NCI-H187 (cell line): Measurements from ENCODE around the gene GLRX3.

Source experiments
- DNase-seq, 2 experiments: peaks; one replicate each; lab custom pipeline; 2025; lab: John Stamatoyannopoulos, UW

Gene GLRX3

GRCh38 chr10:130137659-130138478, 1.7 kb downstream of the GLRX3 start:
- DNase-seq: no peak

GRCh38 chr10:130138479-130138866, 2.3 kb downstream of the GLRX3 start:
- peak; percentile 33 to 35 for DNase-seq

- no peak for DNase-seq
Measured at GRCh38 chr10:130140425-130140824, 4.2 kb downstream of the GLRX3 start.

- no peak for DNase-seq
Measured at GRCh38 chr10:130141038-130141437, 4.8 kb downstream of the GLRX3 start.

GRCh38 chr10:130141460-130141859, 5.3 kb downstream of the GLRX3 start:
- no peak for DNase-seq

- no peak for DNase-seq
Measured at GRCh38 chr10:130141878-130142277, 5.7 kb downstream of the GLRX3 start.

GRCh38 chr10:130146042-130146441, 9.9 kb downstream of the GLRX3 start:
- no peak for DNase-seq

- DNase-seq: no peak
Measured at GRCh38 chr10:130159192-130159794, 23.1 kb downstream of the GLRX3 start.

- no peak for DNase-seq
Measured at GRCh38 chr10:130160775-130161174, 24.6 kb downstream of the GLRX3 start.

- no peak for DNase-seq
Measured at GRCh38 chr10:130161331-130161730, 25.1 kb downstream of the GLRX3 start.

- DNase-seq: no peak
Measured at GRCh38 chr10:130167193-130167592, 31.0 kb downstream of the GLRX3 start.

GRCh38 chr10:130167707-130168106, 31.5 kb downstream of the GLRX3 start:
- no peak for DNase-seq

- no peak for DNase-seq
Measured at GRCh38 chr10:130169136-130169859, 33.1 kb downstream of the GLRX3 start.

GRCh38 chr10:130171196-130171595, 35.0 kb downstream of the GLRX3 start:
- no peak for DNase-seq

- DNase-seq: no peak
Measured at GRCh38 chr10:130174328-130174727, 38.1 kb downstream of the GLRX3 start.

GRCh38 chr10:130175074-130175473, 38.9 kb downstream of the GLRX3 start:
- no peak for DNase-seq

GRCh38 chr10:130177250-130177649, 41.1 kb downstream of the GLRX3 start:
- DNase-seq: no peak

GRCh38 chr10:130179640-130180039, 43.4 kb downstream of the GLRX3 start:
- DNase-seq: no peak

- no peak for DNase-seq
Measured at GRCh38 chr10:130180416-130180815, 44.2 kb downstream of the GLRX3 start.

- no peak for DNase-seq
Measured at GRCh38 chr10:130181858-130182257, 45.7 kb downstream of the GLRX3 start.

- DNase-seq: no peak
Measured at GRCh38 chr10:130185591-130185990, 49.4 kb downstream of the GLRX3 start.

GRCh38 chr10:130188195-130189175, 52.3 kb downstream of the GLRX3 start:
- DNase-seq: no peak
